A673 (cell line): ENCODE results near the gene RER1. TPM values are rescaled to one million over a fixed set of nuclear protein-coding genes. Genes with fewer than 3 reads are reported as not detected.

Source experiments
- BruUV-seq: library from RNA; stranded (reverse); fragments of 400-500 nt; replicated peaks from 2 replicates; lab custom pipeline; 2021; lab: Mats Ljungman, UMichigan
- CTCF ChIA-PET: fragments of 300-600 bp; sonication (Branson Sonifier 250); formaldehyde crosslinking; loops from one replicate; lab custom pipeline; 2022; ENCODE audit warnings: antibody characterized with exemption; lab: Charles Lee
- POLR2A ChIA-PET: fragments of 300-600 bp; sonication (Branson Sonifier 250); formaldehyde crosslinking; loops from one replicate; lab custom pipeline; 2022; ENCODE audit warnings: antibody characterized with exemption; ENCODE audit not compliant: low non-redundant PET; lab: Charles Lee
- DNase-seq: peaks from one replicate; pipeline ENCODE4 v3.0.0-alpha.2; 2015; ENCODE audit warnings: low spot score
- H3K27ac ChIP-seq: fragments of 200-600 bp; sonication (generic); 2 replicates; pipeline ENCODE4 v1.5.1; 2016; ENCODE audit warnings: mixed run types, low read depth, mild to moderate bottlenecking, mixed read lengths, antibody characterized with exemption, low read length; ENCODE audit not compliant: poor library complexity, severe bottlenecking
- H3K27me3 ChIP-seq: fragments of 200-600 bp; sonication (generic); replicated peaks from 2 replicates; pipeline ENCODE4 v1.6.1; 2017; ENCODE audit warnings: mixed run types, low read depth, mild to moderate bottlenecking, mixed read lengths, antibody characterized with exemption, low read length; ENCODE audit not compliant: insufficient read depth, poor library complexity
- H3K36me3 ChIP-seq: fragments of 200-600 bp; sonication (generic); 2 replicates; pipeline ENCODE4 v1.6.1; 2016; ENCODE audit warnings: mixed run types, mild to moderate bottlenecking, mixed read lengths, antibody characterized with exemption, low read length; ENCODE audit not compliant: insufficient read depth, poor library complexity, severe bottlenecking
- H3K4me1 ChIP-seq: fragments of 200-600 bp; sonication (generic); 2 replicates; pipeline ENCODE4 v1.6.1; 2017; ENCODE audit warnings: mixed run types, mild to moderate bottlenecking, mixed read lengths, antibody characterized with exemption, low read length; ENCODE audit not compliant: insufficient read depth, poor library complexity, severe bottlenecking
- H3K4me3 ChIP-seq: fragments of 200-600 bp; sonication (generic); 2 replicates; pipeline ENCODE4 v1.5.1; 2016; ENCODE audit warnings: low read depth, mixed run types, mild to moderate bottlenecking, mixed read lengths, low read length; ENCODE audit not compliant: poor library complexity, severe bottlenecking
- H3K9me3 ChIP-seq: fragments of 200-600 bp; sonication (generic); 2 replicates; pipeline ENCODE4 v1.6.1; 2016; ENCODE audit warnings: mixed run types, low read depth, mild to moderate bottlenecking, mixed read lengths, antibody characterized with exemption, low read length; ENCODE audit not compliant: poor library complexity, severe bottlenecking
- CTCF ChIP-seq: fragments of 300-800, 200-600 bp; sonication (generic); conservative IDR thresholded peaks from 2 replicates; pipeline ENCODE4 v1.5.1; 2017; ENCODE audit warnings: low read depth, mild to moderate bottlenecking, antibody characterized with exemption, low read length, moderate library complexity, mixed read lengths
- EZH2 ChIP-seq: fragments of 200-600 bp; sonication (generic); IDR thresholded peaks from 2 replicates; pipeline ENCODE4 v1.6.1; 2017; ENCODE audit warnings: borderline replicate concordance, low read depth, mild to moderate bottlenecking, mixed read lengths, antibody characterized with exemption, low read length; ENCODE audit not compliant: poor library complexity, severe bottlenecking
- intact Hi-C: fragments of 100-400 bp; cut with micrococcal nuclease; formaldehyde crosslinking; loops from one replicate; pipeline ENCODE4 v1.10.0; 2022; ENCODE audit not compliant: unreplicated experiment
- total RNA-seq: library from RNA; stranded (reverse); gene quantifications from 2 replicates; pipeline ENCODE4 v1.2.3, GENCODE V29; 2021

RER1 gene
- total RNA-seq, 1 experiment from 2014 or later, result 154 TPM

- BruUV-seq, result no TSS peak
- ChIA-PET POLR2A (interaction anchor here (0.6 kb wide), 1 partner anchor 11 kb away, joined by 3 read pairs; no protein-coding TSS in a partner anchor), CTCF (interaction anchor here (1.0 to 1.5 kb wide), 2 partner anchors 10 to 197 kb away, joined by 9 to 19 read pairs; partner anchors contain the start of gene FAAP20)
- peak overlapping the region; percentile 84 for H3K27ac ChIP-seq
- no peaks in the 10 kb centered on the region for H3K27me3 ChIP-seq
- peaks cover 39% of the 10 kb centered on the region for H3K36me3 ChIP-seq
- intact Hi-C loops, result no loop called here
- H3K4me3 ChIP-seq, result peak overlapping the region; percentile 74
- no peak for DNase-seq
- H3K4me1 ChIP-seq, result peaks cover 16% of the 10 kb centered on the region
- no peak for TF ChIP-seq CTCF
- no peak for TF ChIP-seq EZH2
- no peaks in the 10 kb centered on the region for H3K9me3 ChIP-seq
These were observed 379 bp downstream of the RER1 start for GRCh38 chr1:2391931-2392509.

- no TSS peak for BruUV-seq
- intact Hi-C loops, result no loop called here
- H3K4me3 ChIP-seq, result peak overlapping the region; percentile 74
- POLR2A ChIA-PET, result no interaction called here
- H3K4me1 ChIP-seq, result peaks cover 16% of the 10 kb centered on the region
- peaks cover 45% of the 10 kb centered on the region for H3K36me3 ChIP-seq
- CTCF ChIA-PET, result no interaction called here
- TF ChIP-seq EZH2 (no peak), CTCF (no peak)
- peak overlapping the region; percentile 84 for H3K27ac ChIP-seq
- H3K9me3 ChIP-seq, result no peaks in the 10 kb centered on the region
- H3K27me3 ChIP-seq, result no peaks in the 10 kb centered on the region
- DNase-seq, result no peak
These were observed 1.0 kb downstream of the RER1 start for GRCh38 chr1:2392686-2393085.

GRCh38 chr1:2393471-2393877, 1.8 kb downstream of the RER1 start:
- ChIA-PET CTCF (no interaction called here), POLR2A (no interaction called here)
- Histone ChIP-seq H3K4me1 (peaks cover 16% of the 10 kb centered on the region), H3K36me3 (peaks cover 45% of the 10 kb centered on the region), H3K27ac (no peak overlapping the region), H3K4me3 (peak overlapping the region; percentile 74), H3K27me3 (no peaks in the 10 kb centered on the region), H3K9me3 (no peaks in the 10 kb centered on the region)
- intact Hi-C loops, result no loop called here
- DNase-seq, result no peak
- no TSS peak for BruUV-seq
- no peak for TF ChIP-seq EZH2
- TF ChIP-seq CTCF, result no peak
